GM21381 (cell line): Measurements from ENCODE around the gene TMEM198.

Source experiments
- ATAC-seq: cut with Tn5 transposase; IDR thresholded peaks from one replicate; pipeline ENCODE4 v1.9.1; 2021; ENCODE audit warnings: mild to moderate bottlenecking, moderate library complexity; ENCODE audit not compliant: unreplicated experiment

The TMEM198 gene

GRCh38 chr2:219542931-219543595, 765 bp upstream of the TMEM198 start:
- ATAC-seq: peak; percentile 35

- ATAC-seq: no peak
Measured at GRCh38 chr2:219544567-219544966, 739 bp downstream of the TMEM198 start.

- ATAC-seq: no peak
Measured at GRCh38 chr2:219545295-219545942, 1.6 kb downstream of the TMEM198 start.

GRCh38 chr2:219545943-219546352, 2.1 kb downstream of the TMEM198 start:
- no peak for ATAC-seq

- no peak for ATAC-seq
Measured at GRCh38 chr2:219547621-219548020, 3.8 kb downstream of the TMEM198 start.

GRCh38 chr2:219548990-219549389, 5.2 kb downstream of the TMEM198 start:
- ATAC-seq: no peak

- no peak for ATAC-seq
Measured at GRCh38 chr2:219549619-219550018, 5.8 kb downstream of the TMEM198 start.

GRCh38 chr2:219551441-219552381, 7.9 kb downstream of the TMEM198 start:
- peak; percentile 8 for ATAC-seq

- ATAC-seq: peak; percentile 92
Measured at GRCh38 chr2:219552382-219553167, 8.7 kb downstream of the TMEM198 start.

GRCh38 chr2:219553168-219553417, 9.3 kb downstream of the TMEM198 start:
- no peak for ATAC-seq

- no peak for ATAC-seq
Measured at GRCh38 chr2:219553463-219553963, 9.7 kb downstream of the TMEM198 start.

GRCh38 chr2:219554350-219554749, 10.5 kb downstream of the TMEM198 start:
- ATAC-seq: no peak

- ATAC-seq: no peak
Measured at GRCh38 chr2:219555956-219556355, 12.1 kb downstream of the TMEM198 start.

GRCh38 chr2:219556413-219556812, 12.6 kb downstream of the TMEM198 start:
- no peak for ATAC-seq

GRCh38 chr2:219557320-219557719, 13.5 kb downstream of the TMEM198 start:
- ATAC-seq: no peak

- ATAC-seq: no peak
Measured at GRCh38 chr2:219557791-219558785, 14.3 kb downstream of the TMEM198 start.

GRCh38 chr2:219559156-219559915, 15.5 kb downstream of the TMEM198 start:
- no peak for ATAC-seq

- no peak for ATAC-seq
Measured at GRCh38 chr2:219560037-219560892, 16.4 kb downstream of the TMEM198 start.
